ENCODE data around the gene FLT1.

Gene FLT1

DNA sequence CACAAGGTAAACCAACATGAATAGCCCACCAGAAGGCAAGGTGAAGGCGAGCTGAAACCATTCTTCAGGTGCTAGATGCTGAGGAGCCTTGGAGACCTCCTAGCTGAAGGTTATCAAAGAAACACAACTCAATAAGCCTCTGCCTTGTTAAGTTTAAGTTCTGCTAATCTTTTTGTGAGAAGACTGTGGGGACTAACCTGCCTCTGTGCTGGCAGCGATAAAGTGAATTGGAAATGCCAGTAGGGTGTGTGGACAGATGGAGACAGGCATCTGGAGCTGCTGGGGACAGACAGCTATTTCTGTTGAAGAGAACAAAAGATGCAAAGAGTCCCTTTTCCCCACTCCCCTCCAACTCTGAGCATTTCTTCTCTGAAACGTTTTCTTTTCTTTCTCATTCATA lies 33.5 kb upstream of the FLT1 start:
- DNase-seq, result no peak

DNA sequence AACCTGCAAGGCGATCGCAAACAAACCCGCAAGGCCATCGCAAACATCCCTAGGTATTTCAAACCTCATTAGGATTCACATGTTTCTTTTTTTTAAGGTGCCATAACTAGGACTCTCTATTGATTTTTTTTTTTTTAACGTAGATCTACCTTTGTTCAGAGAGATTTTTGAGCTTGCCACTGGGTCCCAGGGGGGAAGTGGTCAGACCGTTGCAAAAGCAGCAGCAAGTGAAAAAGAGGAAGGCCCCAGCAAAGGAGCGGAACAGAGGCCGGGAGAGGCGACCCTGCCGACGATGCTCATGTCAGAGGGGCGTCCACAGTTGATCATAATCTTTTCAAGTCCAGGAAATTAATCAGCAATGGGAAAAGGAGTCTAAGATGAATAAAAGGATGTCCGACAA lies 32.7 kb upstream of the FLT1 start:
- no peak for DNase-seq

DNA sequence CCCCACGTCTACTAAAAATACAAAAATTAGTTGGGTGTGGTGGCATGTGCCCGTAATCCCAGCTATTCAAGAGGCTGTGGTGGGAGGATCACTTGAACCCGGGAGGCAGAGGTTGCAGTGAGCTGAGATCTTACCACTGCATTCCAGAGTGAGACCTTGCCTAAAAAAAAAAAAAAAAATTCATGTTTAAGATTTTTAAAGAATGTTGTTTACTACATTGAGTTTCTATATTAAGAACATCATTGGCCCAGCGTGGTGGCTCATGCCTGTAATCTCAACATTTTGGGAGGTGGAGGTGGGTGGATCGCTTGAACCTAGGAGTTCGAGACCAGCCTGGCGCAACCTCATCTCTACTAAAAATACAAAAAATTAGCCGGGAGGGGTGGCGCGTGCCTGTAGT lies 31.9 kb upstream of the FLT1 start:
- no peak for DNase-seq

DNA sequence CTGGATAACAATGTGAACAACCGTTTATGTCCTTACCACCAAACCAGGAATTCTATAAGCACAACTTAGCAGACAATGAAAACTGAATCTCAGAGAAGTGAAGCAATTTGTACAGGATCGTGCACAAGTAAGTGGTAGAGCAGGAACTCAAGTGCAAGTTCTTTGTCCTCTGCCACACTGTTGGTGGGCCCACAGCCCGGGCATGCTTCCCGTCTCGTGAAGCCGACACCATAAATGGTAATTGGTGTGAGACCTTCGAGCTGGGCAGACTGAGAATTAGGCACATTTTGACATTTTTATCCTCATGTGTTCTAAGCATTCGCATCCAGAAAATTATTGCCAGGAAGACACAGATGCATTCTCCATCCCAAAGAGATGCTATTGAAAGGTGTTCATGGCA lies 27.9 kb upstream of the FLT1 start:
- DNase-seq, result no peak

DNA sequence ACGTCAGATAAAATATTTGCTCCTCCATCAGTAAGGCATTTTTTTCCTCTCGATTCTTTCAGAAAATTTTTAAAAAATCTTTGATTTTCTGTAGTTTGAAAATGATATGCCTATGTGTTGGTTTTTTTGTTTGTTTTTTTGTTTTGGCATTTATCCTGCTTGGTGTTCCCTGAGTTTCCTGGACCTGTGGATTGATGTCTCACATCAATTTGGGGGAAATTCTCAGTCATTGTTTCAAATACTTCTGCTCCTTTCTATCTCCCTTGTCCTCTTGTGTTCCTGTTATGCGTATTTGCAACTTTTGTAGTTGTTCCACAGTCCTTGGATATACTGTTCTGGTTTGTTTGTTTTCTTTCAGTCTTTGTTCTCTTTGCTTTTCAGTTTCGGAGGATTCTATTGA lies 18.8 kb upstream of the FLT1 start:
- no peak for DNase-seq

DNA sequence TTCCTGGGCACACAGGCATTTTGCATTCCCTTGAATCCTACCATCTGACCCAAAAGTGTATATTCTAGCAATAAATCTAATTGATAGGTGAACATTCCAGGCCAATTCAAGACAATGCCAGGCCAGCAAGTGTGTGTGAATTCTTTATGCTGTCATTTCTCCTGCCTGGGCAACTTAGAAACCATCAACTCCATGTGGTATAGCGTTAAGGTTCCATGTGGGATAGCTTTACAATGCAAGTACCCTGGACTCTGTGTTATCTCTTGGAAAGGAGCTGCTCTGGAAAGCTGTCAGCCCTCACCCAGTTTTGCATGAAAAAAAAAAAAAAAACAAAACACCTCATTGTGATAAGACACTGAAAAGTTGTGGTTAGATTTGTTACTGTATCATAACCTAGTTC lies 15.6 kb upstream of the FLT1 start:
- DNase-seq, result no peak

DNA sequence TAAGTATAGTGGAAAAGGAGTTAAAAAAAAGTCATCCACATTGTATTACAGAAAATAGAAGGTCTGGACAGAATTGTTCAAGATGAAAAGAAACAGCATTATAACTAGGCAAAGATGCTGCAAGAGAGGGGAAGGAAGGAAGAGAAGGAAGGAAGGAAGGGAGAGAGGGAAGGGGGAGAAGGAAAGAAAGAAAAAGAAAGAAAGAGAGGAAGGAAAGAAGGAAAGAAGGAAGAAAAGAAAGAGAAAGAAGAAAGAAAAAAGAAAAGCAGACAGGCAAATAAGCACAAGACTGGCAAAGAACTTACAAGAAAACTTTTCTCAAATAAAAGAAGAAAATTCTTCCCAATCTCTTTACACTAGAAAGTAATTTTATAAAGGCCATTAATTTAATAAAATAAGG lies 15.1 kb upstream of the FLT1 start:
- no peak for DNase-seq

DNA sequence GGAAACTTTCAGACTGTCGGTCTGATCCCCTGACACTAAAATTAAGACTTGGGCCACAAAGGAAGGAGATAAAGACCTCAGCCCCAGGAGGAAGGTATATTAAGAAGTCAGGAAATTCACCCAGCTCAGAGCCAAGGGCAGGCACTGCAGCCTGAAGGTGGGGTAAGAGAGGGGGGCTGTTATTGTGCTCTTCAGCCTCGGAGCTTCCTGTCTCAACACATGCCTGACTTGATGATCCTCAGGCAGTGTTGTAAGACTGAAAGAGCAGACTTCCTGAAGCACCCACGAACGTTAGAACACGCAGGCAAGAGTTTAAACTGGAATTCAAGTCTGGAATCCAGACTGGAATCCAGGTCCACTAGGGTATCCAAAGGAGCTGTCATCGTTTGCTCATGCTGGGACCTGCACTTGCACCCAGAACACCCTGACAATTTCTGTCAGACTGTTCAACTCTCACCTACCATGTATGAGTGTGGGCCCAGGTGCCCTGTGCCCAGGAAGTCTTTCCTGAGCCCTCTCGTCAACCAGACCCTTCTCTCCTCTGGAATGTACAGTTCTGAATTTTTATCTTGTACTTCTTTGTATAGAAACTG lies 10.7 kb upstream of the FLT1 start:
- no peak for DNase-seq

DNA sequence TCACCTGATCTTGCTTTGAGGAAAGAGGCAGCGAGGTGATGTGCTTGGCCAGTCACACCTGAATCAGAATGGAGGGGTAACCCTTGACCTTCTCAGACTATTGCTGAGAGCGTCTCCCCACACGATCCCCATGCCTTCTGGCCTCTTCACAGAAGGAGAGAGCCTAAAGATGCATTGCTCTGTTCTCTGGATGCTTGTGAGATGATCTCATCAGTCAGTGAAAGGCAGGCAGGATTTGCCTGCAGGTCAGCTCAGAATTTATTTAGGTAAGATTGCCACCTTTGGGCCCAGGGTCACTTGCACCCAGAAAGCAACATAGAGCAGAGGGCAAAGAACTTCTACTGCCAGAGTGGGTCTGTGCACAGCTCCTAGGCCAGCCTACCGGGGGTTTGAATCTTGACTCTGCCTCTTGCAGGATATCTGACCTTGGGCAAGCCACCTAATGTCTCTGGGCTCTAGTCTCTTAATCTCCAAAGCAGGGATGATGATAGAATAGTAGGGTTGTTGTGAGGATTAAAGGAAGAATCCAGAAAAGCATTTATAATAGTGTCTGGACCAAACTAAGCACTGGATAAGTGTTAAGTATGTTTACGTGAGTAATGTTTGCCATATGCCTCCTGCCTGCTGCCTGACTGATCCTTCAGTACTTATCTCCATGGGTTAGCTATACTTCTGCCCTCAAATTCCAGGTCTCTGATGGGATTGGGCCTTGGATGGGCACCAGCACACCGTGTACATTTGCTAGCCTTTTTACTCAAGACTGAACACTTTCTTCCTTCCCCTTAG lies 8.4 kb upstream of the FLT1 start:
- no peak for DNase-seq

DNA sequence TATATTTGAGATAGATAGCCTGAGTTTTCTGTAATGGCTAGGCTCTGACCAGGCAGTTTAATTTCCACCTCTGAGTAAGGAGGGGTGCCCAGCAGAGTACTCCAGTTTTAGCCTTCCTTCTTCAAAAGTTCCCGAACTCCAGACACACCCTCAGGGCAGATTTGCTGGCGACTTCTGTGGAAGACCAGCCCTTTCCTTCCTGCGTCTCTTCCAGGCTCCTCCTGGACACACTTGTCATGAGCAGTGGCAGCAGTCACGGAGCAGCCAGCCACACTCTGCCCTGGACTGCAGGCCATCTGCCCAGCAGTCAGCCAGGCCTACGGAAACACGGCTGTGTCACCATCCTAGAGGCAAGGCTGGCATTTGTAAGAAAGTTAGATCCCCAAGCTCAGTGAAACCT lies 6.6 kb upstream of the FLT1 start:
- DNase-seq, result no peak

DNA sequence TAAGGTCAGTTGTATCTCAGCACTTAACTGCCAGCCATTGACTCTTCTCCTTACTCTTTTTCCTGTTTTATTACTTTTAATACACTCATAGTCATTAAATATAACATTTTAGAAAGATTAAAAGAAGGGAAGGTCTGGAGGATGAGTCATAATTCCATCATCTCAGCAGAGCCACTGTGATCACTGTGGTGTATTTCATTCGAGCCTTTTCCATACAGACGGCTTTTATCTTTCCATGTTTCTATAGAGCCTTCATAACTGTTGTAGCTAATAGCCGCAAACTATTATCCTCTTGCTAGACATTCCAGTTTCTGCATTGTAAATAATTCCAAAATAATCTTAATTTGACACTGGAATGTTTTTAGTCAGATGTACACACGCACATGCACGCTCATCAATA lies 4.7 kb upstream of the FLT1 start:
- no peak for DNase-seq

DNA sequence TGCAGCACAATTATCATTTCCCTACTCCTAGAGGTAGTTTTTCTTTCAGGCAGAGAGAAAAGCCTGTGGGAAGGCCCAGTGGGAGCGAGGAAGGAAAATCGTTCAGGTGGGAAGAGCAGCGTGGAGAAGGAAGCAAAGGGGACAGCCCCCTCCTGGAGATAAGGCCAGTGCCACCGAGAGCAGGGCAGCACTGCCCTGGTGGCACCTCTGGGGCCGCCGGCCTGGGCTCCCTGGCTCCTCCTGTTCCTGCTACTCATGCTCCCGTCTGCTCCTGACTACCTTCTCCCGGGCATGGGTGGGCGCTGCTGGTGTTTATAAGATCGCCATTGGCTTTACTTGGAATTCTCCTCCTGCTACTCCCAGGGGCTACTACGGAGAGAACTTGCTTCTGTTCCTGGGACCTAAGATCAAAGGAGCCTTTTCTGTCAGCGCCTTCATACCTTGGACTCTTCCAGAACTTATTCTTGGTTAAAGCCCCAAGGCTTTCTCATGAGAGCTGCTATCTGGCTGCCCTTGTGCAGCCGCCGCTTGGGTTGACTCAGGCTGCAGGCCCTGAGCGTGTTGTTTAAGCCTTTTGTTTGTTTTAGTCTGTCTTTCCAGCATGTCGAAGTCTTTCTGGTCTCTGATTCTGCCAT lies 3.7 kb upstream of the FLT1 start:
- no peak for DNase-seq

DNA sequence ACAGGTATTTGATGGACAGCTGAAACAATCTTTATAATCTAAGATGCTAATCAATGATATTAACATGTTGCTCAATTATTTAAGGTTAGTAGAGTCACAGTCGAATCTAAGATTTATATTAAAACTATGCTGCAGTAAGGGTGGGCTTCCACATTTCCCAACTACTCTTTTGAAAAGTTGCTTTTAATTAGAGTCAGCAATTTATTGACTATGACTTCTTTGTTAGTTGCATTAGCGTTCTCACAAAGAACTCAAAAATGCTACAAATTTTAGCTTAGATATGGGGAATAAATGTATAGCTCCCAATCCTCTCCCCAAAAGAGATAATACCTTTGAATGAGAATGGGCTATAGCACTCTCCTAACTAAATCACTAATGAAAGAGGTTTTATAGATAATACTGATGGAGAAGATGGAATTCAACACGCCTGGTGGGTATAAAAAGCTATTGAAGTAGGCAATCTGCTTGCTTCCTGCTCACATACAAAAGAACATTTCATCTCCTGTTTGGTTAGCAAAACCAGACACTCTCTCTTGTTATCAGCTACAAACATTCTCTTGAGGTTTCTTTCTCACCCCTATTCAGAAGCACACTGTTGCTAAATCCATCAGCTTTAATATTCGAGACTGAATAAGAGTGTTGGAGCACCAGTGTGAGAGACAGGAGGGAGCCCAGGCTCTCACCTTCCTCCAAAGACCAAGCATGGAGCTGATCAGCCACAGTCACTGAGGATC lies 2.4 kb upstream of the FLT1 start:
- no peak for DNase-seq

DNA sequence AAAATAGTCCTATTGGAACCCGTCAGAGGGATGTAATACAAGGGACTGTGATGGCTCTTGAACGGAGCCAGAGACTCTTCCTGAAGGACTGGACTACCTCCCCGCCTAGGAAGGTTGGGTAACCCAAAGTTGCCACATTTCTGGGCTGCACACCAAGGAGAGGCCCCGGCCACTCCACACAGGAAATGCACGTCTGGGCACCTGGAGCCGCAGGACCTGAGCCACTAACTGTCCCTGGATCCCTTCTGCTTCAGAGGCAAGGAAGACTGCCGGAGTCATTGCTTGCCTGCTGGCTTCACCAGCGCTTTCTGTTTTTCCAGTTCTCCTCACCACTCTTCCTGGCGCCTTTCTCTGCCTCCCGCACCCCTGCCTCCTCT lies 1.2 kb upstream of the FLT1 start:
- no peak for DNase-seq

DNA sequence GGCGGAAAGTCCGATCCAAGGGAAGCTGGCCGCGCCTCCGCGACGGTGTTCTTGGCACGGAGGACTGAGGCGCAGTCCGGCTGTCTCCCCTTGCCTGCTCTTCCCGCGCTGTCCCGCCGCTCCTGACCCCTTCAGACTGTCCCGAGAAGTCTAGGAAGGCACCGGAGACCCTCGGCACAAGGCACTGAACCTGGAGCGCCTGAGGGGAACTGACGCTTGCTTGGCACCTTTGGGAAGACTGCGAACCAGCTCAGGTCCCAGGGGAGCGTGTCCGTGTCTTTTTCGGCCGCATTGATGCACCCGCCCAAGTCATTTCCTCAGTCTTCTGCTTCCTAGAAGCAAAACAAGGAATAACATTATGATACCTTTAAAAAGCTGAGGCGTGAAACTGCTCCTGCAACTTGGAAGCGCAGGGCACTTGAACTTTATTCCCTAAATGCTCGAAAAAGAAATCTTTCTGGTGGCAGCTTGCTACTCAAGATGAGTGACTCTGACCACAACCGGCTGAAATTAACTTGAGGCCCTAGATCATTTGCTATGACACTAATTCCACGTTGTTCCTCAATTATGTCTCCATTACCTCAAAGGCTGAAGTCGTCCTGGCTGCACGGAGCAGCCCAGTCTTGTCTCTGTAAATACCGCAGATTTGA lies 735 bp upstream of the FLT1 start:
- no peak for DNase-seq

DNA sequence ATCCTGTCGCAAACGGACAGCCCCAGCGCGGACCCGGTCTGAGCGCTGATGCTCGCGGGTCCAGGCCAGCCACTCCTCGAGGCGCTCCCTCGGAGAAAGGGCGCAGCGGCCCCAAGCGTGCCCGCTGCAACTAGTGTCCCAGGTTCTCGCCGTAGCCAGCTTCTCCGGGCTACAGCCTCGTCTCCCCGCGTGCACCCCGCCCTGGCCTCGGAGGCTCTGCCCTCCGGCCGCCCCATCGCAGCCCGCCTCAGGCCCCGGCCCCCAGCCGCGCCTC lies 487 bp downstream of the FLT1 start:
- no peak for DNase-seq

DNA sequence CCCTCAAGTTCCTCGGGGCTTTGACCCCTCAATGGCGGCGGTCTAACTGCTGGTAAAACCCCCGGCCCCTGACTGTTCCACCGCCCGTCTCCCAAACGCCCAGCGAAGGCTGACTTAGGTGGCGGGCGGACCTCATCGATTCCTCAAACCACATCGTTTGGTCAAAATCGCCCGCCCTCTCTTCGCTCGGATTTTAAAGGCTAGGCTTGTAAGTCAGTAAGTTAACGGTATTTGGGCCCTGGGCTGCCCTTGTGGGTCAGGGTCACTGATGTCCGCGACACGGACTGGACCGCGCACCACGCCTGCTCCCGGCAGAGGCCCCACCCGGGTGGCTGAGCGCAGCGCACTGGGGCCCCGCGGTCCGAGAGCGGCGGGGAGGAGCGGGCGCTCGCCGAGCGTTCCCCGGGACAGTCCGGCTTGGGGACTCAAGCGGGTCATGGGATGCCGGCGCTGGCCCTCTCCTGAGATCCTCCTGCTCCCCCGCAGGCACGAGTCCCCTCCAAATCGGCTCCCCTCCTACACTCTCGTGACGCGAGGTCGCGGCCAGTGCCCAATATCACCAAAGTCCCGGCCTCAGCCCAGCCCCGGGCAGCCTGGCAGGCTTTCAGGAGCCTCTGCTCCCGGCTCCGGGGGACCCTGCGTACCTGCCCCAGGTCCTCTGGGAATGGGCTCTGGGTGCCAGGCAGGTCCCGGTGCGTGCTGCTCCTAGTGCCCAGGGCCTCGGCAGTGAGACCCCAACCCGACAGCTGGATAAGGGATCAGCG lies 1.0 kb downstream of the FLT1 start:
- no peak for DNase-seq

DNA sequence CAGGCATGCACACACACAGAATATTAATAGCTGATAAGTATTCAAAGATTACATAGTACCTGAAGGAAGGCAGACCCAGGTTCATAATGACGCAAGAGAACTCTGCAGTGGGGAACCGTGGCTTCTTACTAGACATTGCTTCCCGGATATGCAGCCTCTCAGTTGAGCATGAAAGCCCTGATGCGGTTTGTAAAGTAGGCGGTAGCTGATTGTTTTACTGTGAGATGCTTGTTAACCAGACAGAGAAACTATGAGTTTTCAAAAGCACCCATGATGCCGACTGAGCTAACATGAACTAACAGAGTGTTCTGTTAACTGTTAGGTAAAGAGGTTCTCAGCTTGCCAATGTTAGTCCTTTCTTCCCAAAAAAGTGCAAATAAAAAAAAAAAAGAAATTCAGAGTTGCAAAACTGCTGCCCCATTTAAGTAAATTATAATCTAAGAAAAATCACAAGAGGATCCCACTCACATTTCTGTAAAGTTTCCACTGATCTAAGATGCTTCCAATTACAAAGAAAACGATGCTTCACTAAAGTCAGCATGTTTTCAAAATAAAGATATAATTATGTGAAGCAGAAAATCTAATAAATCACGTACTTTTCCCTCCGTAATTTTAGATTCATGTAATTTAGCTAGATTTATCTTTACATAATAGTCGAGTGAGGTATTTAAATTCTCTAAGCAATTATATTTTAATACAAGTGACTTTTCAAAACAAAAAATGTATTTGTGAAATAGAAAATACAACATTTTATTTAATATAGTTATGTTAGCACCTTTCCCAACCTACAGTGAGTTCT lies 2.2 kb downstream of the FLT1 start:
- DNase-seq, result no peak

DNA sequence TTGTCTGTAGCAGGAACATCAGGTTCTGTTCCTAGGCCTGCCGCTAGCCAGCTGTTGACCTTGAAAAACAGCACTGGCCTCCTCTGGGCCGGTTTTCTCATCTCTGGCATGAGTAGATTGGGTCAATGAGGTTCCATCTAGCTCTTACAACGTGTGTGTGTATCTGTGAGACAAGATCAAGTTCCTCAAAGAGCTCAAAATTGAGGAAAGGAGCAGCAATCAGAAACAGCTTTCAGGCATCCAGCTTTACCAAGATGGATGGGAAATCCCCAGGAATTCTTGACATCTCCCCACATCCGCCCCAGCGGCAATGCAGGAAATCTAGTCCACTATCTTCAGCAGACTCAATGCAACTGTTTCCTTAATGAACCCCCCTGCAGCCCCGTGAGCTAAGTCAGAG lies 4.9 kb downstream of the FLT1 start:
- peak; percentile 35 for DNase-seq

DNA sequence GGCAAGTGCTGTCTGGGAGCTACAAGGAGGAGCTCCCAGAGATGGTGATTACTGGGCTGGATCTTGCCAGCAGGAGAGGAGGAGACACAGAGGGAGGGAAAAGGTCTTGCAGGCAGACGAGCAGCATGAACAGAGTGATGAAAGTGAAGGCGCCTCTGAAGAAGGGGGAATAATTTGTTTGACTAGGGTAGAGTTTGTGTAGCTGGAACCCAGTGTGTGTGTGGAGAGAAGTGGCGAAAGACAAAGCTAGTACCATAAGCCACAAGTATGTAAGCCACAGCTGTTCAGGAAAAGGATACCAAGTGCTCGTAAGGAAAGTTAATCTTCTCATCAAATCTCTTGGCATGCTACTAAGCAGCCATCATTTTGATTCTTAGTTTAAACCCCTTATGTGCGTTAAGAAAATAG lies 5.4 kb downstream of the FLT1 start:
- no peak for DNase-seq

DNA sequence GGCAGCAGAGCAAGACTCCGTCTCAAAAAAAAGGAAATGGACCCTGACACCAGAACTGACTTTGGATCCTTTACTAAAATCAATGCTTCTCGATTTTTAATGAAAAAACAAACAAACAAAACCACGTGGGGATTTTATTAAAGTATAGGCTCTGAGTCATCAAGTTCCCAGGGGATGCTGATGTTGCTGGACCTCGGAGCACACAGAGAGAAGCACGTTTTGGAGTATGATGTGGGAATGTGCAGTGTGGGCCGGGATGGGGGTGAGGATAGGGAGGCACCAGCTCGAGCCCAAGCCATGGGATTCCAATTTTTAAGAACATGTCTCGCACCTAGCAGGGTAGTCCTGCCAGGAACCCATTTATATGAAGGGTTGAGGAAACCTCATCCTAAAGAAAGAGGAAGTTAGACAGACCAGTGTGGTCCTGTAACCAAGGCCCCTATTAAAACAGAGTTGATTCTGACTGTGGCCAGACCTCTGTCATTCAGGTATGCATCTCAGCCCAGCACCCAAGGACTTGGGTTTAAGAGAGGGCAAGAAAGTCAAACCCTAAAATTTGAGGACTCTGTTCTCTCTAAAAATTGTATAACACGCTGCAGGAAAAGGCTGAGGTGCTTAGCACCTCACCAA lies 6.4 kb downstream of the FLT1 start:
- DNase-seq, result no peak

Data from amniotic stem cell (primary cell).